GM19452 (cell line): ENCODE data around the gene YEATS2.

ENCODE experiments used
- ATAC-seq: cut with Tn5 transposase; IDR thresholded peaks from one replicate; pipeline ENCODE4 v1.9.1; 2021; ENCODE audit not compliant: unreplicated experiment

YEATS2 gene

GRCh38 chr3:183828538-183828870 is 130.9 kb downstream of the YEATS2 start:
- ATAC-seq, result no peak

GRCh38 chr3:183829466-183829865 is 131.9 kb downstream of the YEATS2 start:
- no peak for ATAC-seq

GRCh38 chr3:183830187-183830586 is 132.6 kb downstream of the YEATS2 start:
- ATAC-seq, result no peak

GRCh38 chr3:183833516-183833915 is 135.9 kb downstream of the YEATS2 start:
- ATAC-seq, result no peak

- no peak for ATAC-seq
Observed at GRCh38 chr3:183837390-183837789, 139.8 kb downstream of the YEATS2 start.

- no peak for ATAC-seq
Observed at GRCh38 chr3:183837894-183838293, 140.3 kb downstream of the YEATS2 start.

- ATAC-seq, result no peak
Observed at GRCh38 chr3:183839751-183840150, 142.2 kb downstream of the YEATS2 start.

GRCh38 chr3:183844606-183845005 is 147.0 kb downstream of the YEATS2 start:
- no peak for ATAC-seq

- ATAC-seq, result no peak
Observed at GRCh38 chr3:183845090-183845489, 147.5 kb downstream of the YEATS2 start.

GRCh38 chr3:183845608-183846288 is 148.2 kb downstream of the YEATS2 start:
- ATAC-seq, result no peak

- ATAC-seq, result no peak
Observed at GRCh38 chr3:183854318-183855035, 156.9 kb downstream of the YEATS2 start.

GRCh38 chr3:183857863-183858262 is 160.3 kb downstream of the YEATS2 start:
- no peak for ATAC-seq
